ENCODE data around the gene FRS3.

DNA sequence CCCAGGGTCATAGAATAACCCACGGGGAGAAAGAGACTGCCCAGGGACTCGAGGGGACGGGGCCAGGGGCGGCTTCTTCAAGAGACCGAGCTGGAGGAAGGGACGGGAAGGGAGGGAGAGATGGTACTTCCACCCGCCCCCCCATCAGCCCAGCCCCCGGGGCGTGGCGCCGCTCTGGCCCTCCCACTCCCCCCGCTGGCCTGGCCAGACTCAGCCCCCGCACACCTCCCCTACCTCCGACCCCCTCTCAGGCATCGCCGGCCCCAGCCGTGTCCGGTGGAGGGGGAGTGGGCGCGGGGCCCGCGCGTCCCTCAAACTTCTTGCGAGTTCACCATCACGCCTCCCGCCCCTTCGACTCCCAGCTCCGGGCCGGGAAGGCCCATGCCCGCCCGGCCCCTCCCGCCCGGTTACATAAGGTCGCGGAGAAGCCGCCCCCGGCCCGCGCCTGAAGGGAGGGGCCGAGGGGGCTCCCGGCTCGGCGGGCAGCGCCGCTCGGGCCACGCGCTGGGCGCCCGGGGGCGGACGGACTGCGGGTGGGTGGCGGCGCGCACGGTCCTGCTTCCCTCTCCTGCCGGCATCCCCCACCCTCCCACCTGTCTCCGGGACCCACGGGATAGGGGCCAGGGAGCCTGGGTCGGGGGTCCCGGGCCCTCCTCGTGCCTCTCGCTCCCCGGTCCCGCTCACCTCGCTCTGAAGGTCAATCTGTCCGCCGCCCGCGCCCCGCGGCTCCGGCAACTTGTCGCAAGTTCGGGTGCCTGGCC, 44.9 kb downstream of the FRS3 start:
- TF ChIP-seq, protein P1, sequence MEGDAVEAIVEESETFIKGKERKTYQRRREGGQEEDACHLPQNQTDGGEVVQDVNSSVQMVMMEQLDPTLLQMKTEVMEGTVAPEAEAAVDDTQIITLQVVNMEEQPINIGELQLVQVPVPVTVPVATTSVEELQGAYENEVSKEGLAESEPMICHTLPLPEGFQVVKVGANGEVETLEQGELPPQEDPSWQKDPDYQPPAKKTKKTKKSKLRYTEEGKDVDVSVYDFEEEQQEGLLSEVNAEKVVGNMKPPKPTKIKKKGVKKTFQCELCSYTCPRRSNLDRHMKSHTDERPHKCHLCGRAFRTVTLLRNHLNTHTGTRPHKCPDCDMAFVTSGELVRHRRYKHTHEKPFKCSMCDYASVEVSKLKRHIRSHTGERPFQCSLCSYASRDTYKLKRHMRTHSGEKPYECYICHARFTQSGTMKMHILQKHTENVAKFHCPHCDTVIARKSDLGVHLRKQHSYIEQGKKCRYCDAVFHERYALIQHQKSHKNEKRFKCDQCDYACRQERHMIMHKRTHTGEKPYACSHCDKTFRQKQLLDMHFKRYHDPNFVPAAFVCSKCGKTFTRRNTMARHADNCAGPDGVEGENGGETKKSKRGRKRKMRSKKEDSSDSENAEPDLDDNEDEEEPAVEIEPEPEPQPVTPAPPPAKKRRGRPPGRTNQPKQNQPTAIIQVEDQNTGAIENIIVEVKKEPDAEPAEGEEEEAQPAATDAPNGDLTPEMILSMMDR (IDR thresholded peaks at IDR 0.05; ENCODE audit: low read depth, low read length), result no peak
- no peak for TF ChIP-seq POLR2A (IDR thresholded peaks at IDR 0.05; ENCODE audit: extremely low read depth, insufficient read length)
